ENCODE measurements around the gene TM4SF1.

- TF ChIP-seq CTCF (conservative IDR thresholded peaks at IDR 0.05) (no peak), ZFX (IDR thresholded peaks at IDR 0.05) (no peak)
These were observed 6.7 kb upstream of the TM4SF1 start for GRCh38 chr3:149384167-149384566.
